Measurements from ENCODE around the gene SVIL. TPM values are rescaled to one million over a fixed set of nuclear protein-coding genes. Genes with fewer than 3 reads are reported as not detected.

The SVIL gene
- total RNA-seq, 2 experiments from 2014 or later = 12.5 to 17.0 TPM

- H3K4me1 Mint-ChIP-seq = peaks cover 11% of the 10 kb centered on the region
- no peak overlapping the region for H3K4me3 Mint-ChIP-seq
- ATAC-seq = no peak
- H3K36me3 Mint-ChIP-seq (ENCODE audit: low read depth) = peaks cover 41% of the 10 kb centered on the region
- CTCF ChIA-PET = no interaction called here
- no peaks in the 10 kb centered on the region for H3K27me3 Mint-ChIP-seq
- no peaks in the 10 kb centered on the region for H3K9me3 Mint-ChIP-seq (ENCODE audit: low read depth)
- DNase-seq = no peak
- H3K27ac Mint-ChIP-seq = no peak overlapping the region
- POLR2A ChIA-PET = no interaction called here
- intact Hi-C loops (cut with DNase I, micrococcal nuclease) = no loop called here
Observed at GRCh38 chr10:29417324-29417723, 217.4 kb downstream of the SVIL start.

- Mint-ChIP-seq H3K27ac (no peak overlapping the region), H3K4me1 (peaks cover 24% of the 10 kb centered on the region), H3K27me3 (no peaks in the 10 kb centered on the region), H3K36me3 (ENCODE audit: low read depth) (peaks cover 28% of the 10 kb centered on the region), H3K9me3 (ENCODE audit: low read depth) (no peaks in the 10 kb centered on the region), H3K4me3 (no peak overlapping the region)
- DNase-seq (no peak), ATAC-seq (no peak)
- POLR2A ChIA-PET = no interaction called here
- CTCF ChIA-PET = no interaction called here
- intact Hi-C loops (cut with DNase I, micrococcal nuclease) = no loop called here
Observed at GRCh38 chr10:29415876-29416275, 218.9 kb downstream of the SVIL start.

GRCh38 chr10:29414501-29414900, 220.3 kb downstream of the SVIL start:
- H3K4me3 Mint-ChIP-seq = no peak overlapping the region
- no peak for ATAC-seq
- DNase-seq = no peak
- peaks cover 21% of the 10 kb centered on the region for H3K36me3 Mint-ChIP-seq (ENCODE audit: low read depth)
- peaks cover 28% of the 10 kb centered on the region for H3K4me1 Mint-ChIP-seq
- no peak overlapping the region for H3K27ac Mint-ChIP-seq
- intact Hi-C loops (cut with DNase I, micrococcal nuclease) = loop anchor here in 1 of 2 experiments (5.0 kb wide), 2 partner anchors 243 to 737 kb away; partner anchors contain the start of gene BAMBI
- POLR2A ChIA-PET = no interaction called here
- H3K9me3 Mint-ChIP-seq (ENCODE audit: low read depth) = no peaks in the 10 kb centered on the region
- CTCF ChIA-PET = interaction anchor here (1.0 kb wide), 1 partner anchor 27 kb away, joined by 5 read pairs; no protein-coding TSS in a partner anchor
- H3K27me3 Mint-ChIP-seq = no peaks in the 10 kb centered on the region

GRCh38 chr10:29412485-29412884, 222.3 kb downstream of the SVIL start:
- peak; percentile 20 for DNase-seq
- ChIA-PET CTCF (interaction anchor here (0.8 kb wide), 1 partner anchor 26 kb away, joined by 3 read pairs; no protein-coding TSS in a partner anchor), POLR2A (interaction anchor here (0.6 kb wide), 1 partner anchor 322 kb away, joined by 3 read pairs; no protein-coding TSS in a partner anchor)
- peaks cover 16% of the 10 kb centered on the region for H3K36me3 Mint-ChIP-seq (ENCODE audit: low read depth)
- peaks cover 3% of the 10 kb centered on the region for H3K9me3 Mint-ChIP-seq (ENCODE audit: low read depth)
- no peak overlapping the region for H3K27ac Mint-ChIP-seq
- H3K27me3 Mint-ChIP-seq = no peaks in the 10 kb centered on the region
- ATAC-seq = peak; percentile 53
- peaks cover 36% of the 10 kb centered on the region for H3K4me1 Mint-ChIP-seq
- intact Hi-C loops (cut with DNase I, micrococcal nuclease) = loop anchor here in 1 of 2 experiments (5.0 kb wide), 2 partner anchors 245 to 735 kb away; partner anchors contain the start of gene BAMBI
- H3K4me3 Mint-ChIP-seq = no peak overlapping the region

GRCh38 chr10:29411666-29412315, 223.0 kb downstream of the SVIL start:
- POLR2A ChIA-PET = no interaction called here
- no peak overlapping the region for H3K27ac Mint-ChIP-seq
- H3K36me3 Mint-ChIP-seq (ENCODE audit: low read depth) = peaks cover 10% of the 10 kb centered on the region
- ATAC-seq = no peak
- peak; percentile 30 for DNase-seq
- no peak overlapping the region for H3K4me3 Mint-ChIP-seq
- intact Hi-C loops (cut with DNase I, micrococcal nuclease) = loop anchor here in 1 of 2 experiments (5.0 kb wide), 2 partner anchors 246 to 734 kb away; partner anchors contain the start of gene BAMBI
- CTCF ChIA-PET = interaction anchor here (1.4 kb wide), 1 partner anchor 37 kb away, joined by 3 read pairs; no protein-coding TSS in a partner anchor
- peaks cover 36% of the 10 kb centered on the region for H3K4me1 Mint-ChIP-seq
- peaks cover 5% of the 10 kb centered on the region for H3K9me3 Mint-ChIP-seq (ENCODE audit: low read depth)
- no peaks in the 10 kb centered on the region for H3K27me3 Mint-ChIP-seq

- Mint-ChIP-seq H3K27ac (peak overlapping the region; percentile 92), H3K4me1 (peaks cover 33% of the 10 kb centered on the region), H3K4me3 (peak overlapping the region; percentile 96), H3K9me3 (ENCODE audit: low read depth) (peaks cover 5% of the 10 kb centered on the region), H3K36me3 (ENCODE audit: low read depth) (peaks cover 3% of the 10 kb centered on the region), H3K27me3 (no peaks in the 10 kb centered on the region)
- DNase-seq (peak; percentile 64), ATAC-seq (peak; percentile 63)
- ChIA-PET CTCF (interaction anchor here (1.3 to 3.1 kb wide), 3 partner anchors 16 to 108 kb away, joined by 5 to 21 read pairs (median 8); no protein-coding TSS in a partner anchor), POLR2A (no interaction called here)
- intact Hi-C loops (cut with DNase I, micrococcal nuclease) = loop anchor here in 1 of 2 experiments (5.0 kb wide), 2 partner anchors 248 to 732 kb away; partner anchors contain the start of gene BAMBI
Observed at GRCh38 chr10:29409241-29410054, 225.3 kb downstream of the SVIL start.

- peaks cover 5% of the 10 kb centered on the region for H3K9me3 Mint-ChIP-seq (ENCODE audit: low read depth)
- ChIA-PET CTCF (interaction anchor here (1.3 to 3.1 kb wide), 3 partner anchors 16 to 109 kb away, joined by 5 to 21 read pairs (median 8); no protein-coding TSS in a partner anchor), POLR2A (no interaction called here)
- peaks cover 32% of the 10 kb centered on the region for H3K4me1 Mint-ChIP-seq
- intact Hi-C loops (cut with DNase I, micrococcal nuclease) = no loop called here
- DNase-seq (no peak), ATAC-seq (peak; percentile 16)
- H3K36me3 Mint-ChIP-seq (ENCODE audit: low read depth) = peaks cover 3% of the 10 kb centered on the region
- no peaks in the 10 kb centered on the region for H3K27me3 Mint-ChIP-seq
- H3K27ac Mint-ChIP-seq = peak overlapping the region; percentile 92
- peak overlapping the region; percentile 96 for H3K4me3 Mint-ChIP-seq
Observed at GRCh38 chr10:29408847-29409240, 225.9 kb downstream of the SVIL start.

Small RNA genes within 50 kb of the gene (microRNA-seq; reads per million reads assigned to microRNA genes)
- gene MIR604 (ENCODE audit: borderline replicate concordance) = not detected
- not detected for gene MIR938 (ENCODE audit: borderline replicate concordance)

All from activated CD4-positive, alpha-beta T cell treated with anti-CD3 and anti-CD28 coated beads for 36 hours (primary cell).